GM12872 (cell line): ENCODE results near the gene VCAN.

Experiments used
- CTCF ChIP-seq: IDR thresholded peaks from 3 replicates; pipeline ENCODE4 v1.5.1; 2011; ENCODE audit warnings: low read depth, mild to moderate bottlenecking, low read length, moderate library complexity; ENCODE audit not compliant: insufficient read depth

VCAN gene

GRCh38 chr5:83475391-83475863 lies 3.9 kb downstream of the VCAN start:
- no peak for TF ChIP-seq CTCF

- TF ChIP-seq CTCF, result no peak
These were observed 4.6 kb downstream of the VCAN start for GRCh38 chr5:83475935-83476814.

- TF ChIP-seq CTCF, result no peak
These were observed 11.4 kb downstream of the VCAN start for GRCh38 chr5:83482961-83483360.

GRCh38 chr5:83484294-83484693 lies 12.8 kb downstream of the VCAN start:
- no peak for TF ChIP-seq CTCF

GRCh38 chr5:83485842-83486241 lies 14.3 kb downstream of the VCAN start:
- TF ChIP-seq CTCF, result no peak

GRCh38 chr5:83487155-83487554 lies 15.6 kb downstream of the VCAN start:
- TF ChIP-seq CTCF, result no peak

GRCh38 chr5:83488271-83488670 lies 16.7 kb downstream of the VCAN start:
- no peak for TF ChIP-seq CTCF
